Transverse colon (tissue), 4 donors: ENCODE measurements around the gene RNF141. TPM values are rescaled to one million over a fixed set of nuclear protein-coding genes. Genes with fewer than 3 reads are reported as not detected.

Source experiments
- DNase-seq: peaks from one replicate; pipeline ENCODE4 v3.0.0-alpha.2; 2019
- H3K27ac ChIP-seq, 4 donors: fragments of 200-600 bp; sonication (generic); 2 replicates each; pipeline ENCODE4 v1.5.1; 2016 to 2018; ENCODE audit warnings: inconsistent platforms in 4 of 4
- H3K27me3 ChIP-seq: fragments of 200-600 bp; sonication (generic); 2 replicates; pipeline ENCODE4 v1.5.1; 2017; ENCODE audit warnings: inconsistent platforms
- H3K36me3 ChIP-seq, 4 donors: fragments of 200-600 bp; sonication (generic); 2 replicates each; pipeline ENCODE4 v1.5.1; 2017 to 2019; ENCODE audit warnings: inconsistent platforms in 4 of 4
- H3K4me1 ChIP-seq, 4 donors: fragments of 200-600 bp; sonication (generic); 2 replicates each; pipeline ENCODE4 v1.5.1; 2017 to 2020; ENCODE audit warnings: inconsistent platforms in 4 of 4
- H3K4me3 ChIP-seq, 4 donors: fragments of 200-600 bp; sonication (generic); 1 replicate in 1 of 4; 2 replicates in 3 of 4; pipeline versions ENCODE4 v1.5.1 to v1.6.1; 2017 to 2019; ENCODE audit warnings: inconsistent platforms in 4 of 4
- H3K9me3 ChIP-seq, 2 donors: fragments of 200-600 bp; sonication (generic); 2 replicates each; pipeline ENCODE4 v1.5.1; 2017 to 2019; ENCODE audit warnings: inconsistent platforms in 2 of 2
- CTCF ChIP-seq, 5 experiments: fragments of 200-600 bp in 3 of 5; fragments of 450-650 bp in 2 of 5; sonication (generic) in 3 of 5; IDR thresholded peaks; 1 replicate in 2 of 5; 2 replicates in 3 of 5; pipeline ENCODE4 v1.5.1; 2016 to 2017; ENCODE audit warnings: antibody characterized with exemption in 5 of 5, inconsistent platforms in 3 of 5, mild to moderate bottlenecking in 2 of 5, moderate library complexity in 1 of 5
- EP300 ChIP-seq: sonication (generic); formaldehyde crosslinking; IDR thresholded peaks from one replicate; pipeline ENCODE4 v1.6.1; 2017; ENCODE audit warnings: antibody characterized with exemption, low read depth
- POLR2A ChIP-seq: fragments of 450-650 bp; IDR thresholded peaks from one replicate; pipeline ENCODE4 v1.6.1; 2016; ENCODE audit warnings: antibody characterized with exemption, mild to moderate bottlenecking, moderate library complexity
- POLR2AphosphoS5 ChIP-seq, 3 donors: sonication (generic); formaldehyde crosslinking; IDR thresholded peaks; one replicate each; pipeline ENCODE4 v1.6.1; 2016; ENCODE audit warnings: antibody characterized with exemption in 3 of 3
- WGBS, 2 donors: methylation state at CpG; one replicate each; pipeline ENCODE4 v1.1.5; 2018; ENCODE audit warnings: low coverage in 1 of 2; 5-methylcytosine and 5-hydroxymethylcytosine counted together
- in situ Hi-C, 4 donors: fragments of 200-750 bp; cut with MboI; loops; one replicate each; pipeline versions ENCODE4 v1.15.0 to v1.15.1; 2017; ENCODE audit warnings: low sequenced_read_pairs in 3 of 4, low pct_ligation_motif_present in 1 of 4, low pct_unique_long_range_greater_than_20kb in 1 of 4
- intact Hi-C: fragments of 100-400 bp; cut with DNase I; formaldehyde crosslinking; loops from one replicate; pipeline ENCODE4 v1.15.1; 2023; ENCODE audit warnings: low total_unique reads
- total RNA-seq, 4 donors: library from RNA; depleted of rRNA; stranded (reverse); fragments of >200 nt; gene quantifications; one replicate each; pipeline ENCODE4 v1.1.0, GENCODE V29; 2016

RNF141 gene
- total RNA-seq, 4 donors from 2014 or later = 13.1 to 31.4 (median 22.3) TPM

GRCh38 chr11:10576035-10576398 is 35.0 kb upstream of the RNF141 start:
- H3K4me3 ChIP-seq = no peak overlapping the region
- intact Hi-C loops (no loop called here), in situ Hi-C loops (no loop called here)
- no peak for TF ChIP-seq CTCF (IDR thresholded peaks at IDR 0.05)
- no peak for TF ChIP-seq POLR2AphosphoS5 (IDR thresholded peaks at IDR 0.05)
- TF ChIP-seq EP300 = no peak
- no peak for TF ChIP-seq POLR2A
- no peaks in the 10 kb centered on the region for H3K9me3 ChIP-seq
- WGBS, 2 donors = 80 to 90% methylated on average over 1 to 4 of the region's 4 CpGs
- H3K27ac ChIP-seq = no peak overlapping the region
- DNase-seq = no peak
- no peaks in the 10 kb centered on the region for H3K36me3 ChIP-seq
- H3K4me1 ChIP-seq = peaks cover 0 to 9% (median under 1%) of the 10 kb centered on the region in 4 donors
- no peaks in the 10 kb centered on the region for H3K27me3 ChIP-seq

GRCh38 chr11:10575346-10576034 is 34.5 kb upstream of the RNF141 start:
- in situ Hi-C loops = no loop called here
- WGBS, 2 donors = 84 to 91% methylated on average over 3 of the region's 3 CpGs

GRCh38 chr11:10573556-10573955 is 32.6 kb upstream of the RNF141 start:
- in situ Hi-C loops (loop anchor here in 1 of 4 donors (25.0 kb wide), 1 partner anchor 164 kb away; no protein-coding TSS in a partner anchor), intact Hi-C loops (no loop called here)
- Histone ChIP-seq H3K36me3 (no peaks in the 10 kb centered on the region), H3K4me3 (no peak overlapping the region), H3K4me1 (peaks cover 0 to 2% (median 0%) of the 10 kb centered on the region in 4 donors), H3K27ac (no peak overlapping the region), H3K27me3 (no peaks in the 10 kb centered on the region), H3K9me3 (no peaks in the 10 kb centered on the region)
- no peak for DNase-seq
- WGBS, 2 donors = 73% methylated on average over 3 of the region's 3 CpGs; no CpG with 5 or more reads in 1 of the 2 donors
- TF ChIP-seq POLR2A = no peak
- TF ChIP-seq POLR2AphosphoS5 (IDR thresholded peaks at IDR 0.05) = no peak
- TF ChIP-seq EP300 = no peak
- no peak for TF ChIP-seq CTCF (IDR thresholded peaks at IDR 0.05)

More at GRCh38 chr11:10575346-10576034, 34.5 kb upstream of the RNF141 start:
- TF ChIP-seq EP300 (no peak), CTCF (IDR thresholded peaks at IDR 0.05) (no peak), POLR2AphosphoS5 (IDR thresholded peaks at IDR 0.05) (no peak), POLR2A (no peak)
- Histone ChIP-seq H3K27me3 (no peaks in the 10 kb centered on the region), H3K4me3 (no peak overlapping the region), H3K4me1 (peaks cover 0 to 4% (median under 1%) of the 10 kb centered on the region in 4 donors), H3K36me3 (no peaks in the 10 kb centered on the region), H3K27ac (no peak overlapping the region), H3K9me3 (no peaks in the 10 kb centered on the region)
- DNase-seq = no peak
- intact Hi-C loops = no loop called here

DNA sequence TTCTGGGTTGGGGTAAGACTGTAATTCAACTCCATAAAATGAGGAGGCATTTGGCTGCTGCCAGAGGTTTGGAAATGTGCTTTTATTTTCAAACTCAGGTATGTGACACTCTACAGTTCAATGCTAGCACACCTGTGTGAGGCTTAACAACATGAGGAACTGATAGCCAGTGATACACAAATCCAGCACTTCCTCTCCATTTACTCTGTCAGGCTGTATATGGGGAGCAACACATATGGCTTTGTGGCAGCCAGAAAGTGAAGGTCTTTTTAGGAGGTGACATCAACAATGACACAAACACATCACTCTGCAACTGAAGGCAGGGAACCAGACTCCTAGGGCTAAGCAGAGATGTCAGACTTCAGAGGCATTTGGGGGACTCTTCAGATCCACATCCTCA is 32.0 kb upstream of the RNF141 start:
- H3K27me3 ChIP-seq = no peaks in the 10 kb centered on the region
- no peaks in the 10 kb centered on the region for H3K36me3 ChIP-seq
- in situ Hi-C loops = loop anchor here in 1 of 4 donors (25.0 kb wide), 1 partner anchor 164 kb away; no protein-coding TSS in a partner anchor
- TF ChIP-seq POLR2A = no peak
- TF ChIP-seq CTCF (IDR thresholded peaks at IDR 0.05) = no peak
- no peak for TF ChIP-seq POLR2AphosphoS5 (IDR thresholded peaks at IDR 0.05)
- no peak for TF ChIP-seq EP300
- no peak for DNase-seq
- intact Hi-C loops = no loop called here
- H3K4me1 ChIP-seq = peaks cover 0 to 2% (median 0%) of the 10 kb centered on the region in 4 donors
- no peak overlapping the region for H3K27ac ChIP-seq
- no peaks in the 10 kb centered on the region for H3K9me3 ChIP-seq
- no peak overlapping the region for H3K4me3 ChIP-seq
